SKM-1 (cell line): ENCODE data around the gene ACAP1.
"Not testable (repeated sequence)": the region's sequence is repeated elsewhere in the genome, so short reads cannot be mapped to it uniquely, and the experiment has no call there.

ENCODE experiments used
- DNase-seq: peaks from one replicate; lab custom pipeline; 2025; ENCODE audit not compliant: unreplicated experiment; lab: John Stamatoyannopoulos, UW

Gene ACAP1

GRCh38 chr17:7328840-7329373, 7.4 kb upstream of the ACAP1 start, which contains the start of gene NEURL4:
NEURL4 (minus strand) TSS chr17:7329335; CDS start chr17:7329312, 23 bp downstream.
- no peak for DNase-seq

DNA sequence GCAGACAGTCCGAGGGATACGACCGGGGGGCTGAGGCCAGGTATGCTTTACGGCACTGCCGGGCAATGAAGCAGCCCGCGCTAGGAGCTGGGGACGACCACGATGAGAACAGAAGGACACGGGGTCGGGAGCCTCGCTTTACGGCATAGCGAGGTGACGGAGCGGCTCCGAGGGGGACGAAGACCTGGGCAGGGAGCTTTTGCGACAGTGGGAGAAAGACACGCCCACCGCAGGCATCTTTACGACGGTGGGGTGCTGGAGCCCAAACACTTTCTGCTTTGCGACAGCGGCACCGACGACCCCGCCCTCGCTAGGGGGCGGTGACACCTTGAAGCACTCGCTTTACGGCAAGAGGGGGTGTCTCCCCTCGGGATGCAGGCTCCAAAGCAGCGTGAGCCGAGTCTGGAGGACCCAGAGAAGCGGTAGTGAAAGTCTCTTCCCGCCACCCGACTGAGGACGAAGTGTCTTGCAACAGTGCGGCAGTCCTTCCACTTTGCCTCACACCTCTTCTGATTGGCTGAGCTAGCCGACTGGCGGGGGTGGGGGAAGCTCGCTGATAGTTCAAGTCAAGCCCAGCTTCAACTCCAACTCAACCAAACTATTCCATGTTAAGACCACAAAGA, 6.8 kb upstream of the ACAP1 start:
- DNase-seq = peak; percentile 90

GRCh38 chr17:7329997-7330637, 6.2 kb upstream of the ACAP1 start:
- no peak for DNase-seq

DNA sequence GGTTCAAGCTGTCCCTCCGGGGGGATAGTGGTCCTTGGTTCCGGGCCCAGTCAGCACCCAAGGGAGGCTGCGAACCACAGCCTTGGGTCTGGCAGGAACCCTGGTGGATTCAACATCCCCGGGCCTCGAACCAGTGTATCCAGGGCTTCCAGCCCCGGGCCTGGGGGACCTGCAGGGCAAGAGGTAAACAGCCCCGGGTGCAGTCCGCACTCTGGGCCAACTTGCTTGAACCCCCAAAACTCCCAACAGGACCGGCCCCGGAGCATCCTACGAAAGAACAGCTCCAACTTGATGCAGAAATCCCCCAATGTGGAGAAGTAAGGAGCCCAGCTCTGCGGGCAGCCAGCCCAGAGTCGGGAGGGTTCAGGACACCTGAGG, 5.7 kb upstream of the ACAP1 start:
- no peak for DNase-seq

- no peak for DNase-seq
Measured at GRCh38 chr17:7332111-7332510, 4.2 kb upstream of the ACAP1 start.

- not testable (repeated sequence) for DNase-seq
Measured at GRCh38 chr17:7332600-7333069, 3.7 kb upstream of the ACAP1 start.

DNA sequence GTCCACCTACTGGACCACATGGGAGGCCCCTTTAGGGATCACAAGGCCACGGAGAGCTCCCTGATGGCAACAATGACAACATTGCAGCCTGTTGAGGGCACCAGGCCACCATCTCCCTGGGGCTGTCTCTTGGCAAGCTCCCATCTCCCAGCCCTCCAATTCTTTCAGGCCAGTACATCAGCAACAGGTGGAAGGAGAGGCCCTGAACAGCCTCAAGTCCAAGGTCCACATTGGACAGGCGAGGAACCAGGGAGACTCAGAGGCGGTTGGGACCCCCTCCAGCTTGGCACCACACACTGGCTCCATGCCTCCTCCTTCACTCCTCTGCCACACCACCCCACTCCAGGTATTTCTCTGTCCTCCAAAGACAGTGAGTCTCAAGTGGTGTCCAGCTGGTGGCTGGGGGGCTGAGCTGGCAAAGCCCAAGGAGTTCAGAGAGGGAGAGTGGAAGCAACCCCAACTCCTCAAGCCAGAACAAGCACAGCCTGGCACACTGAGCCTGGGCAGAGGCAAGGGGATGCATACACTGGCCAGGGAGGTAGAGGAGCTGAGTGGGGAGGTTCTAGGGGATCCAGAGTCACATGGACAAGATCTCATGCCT, 1.3 kb upstream of the ACAP1 start:
- no peak for DNase-seq

GRCh38 chr17:7335765-7336164, 564 bp upstream of the ACAP1 start:
- not testable (repeated sequence) for DNase-seq

GRCh38 chr17:7337600-7337999, 1.3 kb downstream of the ACAP1 start:
- DNase-seq = not testable (repeated sequence)

DNA sequence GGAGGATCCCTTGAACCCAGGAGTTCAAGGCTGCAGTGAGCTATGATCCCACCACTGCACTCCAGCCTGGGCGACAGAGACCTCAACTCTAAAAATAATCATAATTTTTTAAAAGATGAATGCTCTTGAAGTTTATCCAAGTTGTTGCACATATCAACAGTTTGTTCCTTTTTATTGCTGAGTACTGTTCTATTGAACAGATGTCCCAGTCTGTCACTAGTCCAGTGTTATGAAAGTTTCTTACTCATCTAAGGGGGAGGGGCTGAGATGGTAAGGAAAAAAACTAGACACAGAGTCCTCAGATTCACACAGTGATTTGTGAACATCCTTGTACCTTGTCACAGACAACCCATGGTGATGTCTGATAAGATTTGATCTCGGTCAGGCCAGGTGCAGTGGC, 3.9 kb downstream of the ACAP1 start:
- DNase-seq = no peak

DNA sequence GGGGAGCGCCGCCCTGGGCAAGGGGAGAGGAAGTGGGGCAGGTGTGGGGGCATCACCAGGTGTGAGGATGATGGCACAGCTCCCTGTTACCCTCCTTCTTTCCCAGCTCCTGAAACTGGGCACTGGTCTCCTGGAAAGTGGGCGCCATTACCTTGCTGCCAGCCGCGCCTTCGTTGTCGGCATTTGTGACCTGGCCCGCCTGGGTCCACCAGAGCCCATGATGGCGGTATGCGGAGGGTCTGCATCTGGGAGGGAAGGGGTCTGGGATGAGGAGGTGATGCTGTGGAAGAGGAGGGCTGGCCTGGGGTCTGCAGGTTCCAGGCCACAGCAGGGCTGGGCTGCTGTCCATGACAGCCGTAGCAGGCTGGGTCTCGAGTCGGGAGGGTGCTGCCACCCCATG, 5.5 kb downstream of the ACAP1 start:
- no peak for DNase-seq

DNA sequence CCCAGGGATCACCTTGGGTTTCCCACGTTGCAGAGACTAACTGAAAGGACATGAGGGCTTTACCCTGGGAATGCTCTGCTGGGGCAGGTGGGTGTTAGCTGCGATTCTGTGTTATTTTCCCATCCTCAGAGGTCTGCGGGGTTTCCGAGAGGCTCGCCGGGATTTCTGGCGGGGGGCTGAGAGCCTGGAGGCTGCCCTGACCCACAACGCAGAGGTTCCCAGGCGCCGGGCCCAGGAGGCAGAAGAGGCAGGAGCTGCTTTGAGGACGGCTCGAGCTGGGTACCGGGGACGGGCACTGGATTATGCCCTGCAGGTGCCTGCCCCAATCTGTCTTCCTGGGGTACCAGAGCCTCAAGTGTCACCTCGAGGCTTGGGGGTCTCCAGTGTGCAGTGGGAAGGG, 6.9 kb downstream of the ACAP1 start:
- no peak for DNase-seq

GRCh38 chr17:7346761-7347614, 10.7 kb downstream of the ACAP1 start:
- no peak for DNase-seq

- no peak for DNase-seq
Measured at GRCh38 chr17:7347630-7348477, 11.5 kb downstream of the ACAP1 start.

GRCh38 chr17:7348478-7349242, 12.3 kb downstream of the ACAP1 start:
- DNase-seq = no peak

- no peak for DNase-seq
Measured at GRCh38 chr17:7351665-7352502, 15.6 kb downstream of the ACAP1 start, which contains the start of gene KCTD11. KCTD11 (plus strand) TSS chr17:7352162.

GRCh38 chr17:7352503-7352889, 16.2 kb downstream of the ACAP1 start:
- no peak for DNase-seq

DNA sequence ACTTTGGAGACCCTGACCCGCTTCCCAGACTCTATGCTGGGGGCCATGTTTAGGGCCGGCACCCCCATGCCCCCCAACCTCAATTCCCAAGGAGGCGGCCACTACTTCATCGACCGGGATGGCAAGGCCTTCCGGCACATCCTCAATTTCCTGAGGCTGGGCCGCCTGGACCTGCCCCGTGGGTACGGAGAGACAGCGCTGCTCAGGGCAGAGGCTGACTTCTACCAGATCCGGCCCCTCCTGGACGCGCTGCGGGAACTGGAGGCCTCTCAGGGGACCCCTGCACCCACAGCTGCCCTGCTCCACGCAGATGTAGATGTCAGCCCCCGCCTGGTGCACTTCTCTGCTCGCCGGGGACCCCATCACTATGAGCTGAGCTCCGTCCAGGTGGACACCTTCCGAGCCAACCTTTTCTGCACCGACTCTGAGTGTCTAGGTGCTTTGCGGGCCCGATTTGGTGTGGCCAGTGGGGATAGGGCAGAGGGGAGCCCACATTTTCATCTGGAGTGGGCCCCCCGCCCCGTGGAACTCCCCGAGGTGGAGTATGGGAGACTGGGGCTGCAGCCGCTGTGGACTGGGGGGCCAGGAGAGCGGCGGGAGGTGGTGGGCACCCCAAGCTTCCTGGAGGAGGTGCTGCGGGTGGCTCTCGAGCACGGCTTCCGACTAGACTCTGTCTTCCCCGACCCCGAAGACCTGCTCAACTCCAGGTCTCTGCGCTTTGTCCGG, 16.7 kb downstream of the ACAP1 start:
- no peak for DNase-seq
